SU-DHL-6 (cell line): ENCODE results near the gene SRRM4.

Experiments used
- H2AFZ ChIP-seq: fragments of 200-600 bp; sonication (generic); 2 replicates; pipeline ENCODE4 v1.6.1; 2014; ENCODE audit warnings: low read depth, mild to moderate bottlenecking, moderate library complexity, mixed read lengths, antibody characterized with exemption, low read length; ENCODE audit not compliant: severe bottlenecking
- H3F3A ChIP-seq: fragments of 200-600 bp; shearing (Covaris generic); 2 replicates; pipeline ENCODE4 v1.6.0; 2016; ENCODE audit warnings: antibody characterized with exemption, mild to moderate bottlenecking; ENCODE audit not compliant: insufficient read depth
- H3K27ac ChIP-seq: fragments of 200-600 bp; sonication (generic); 2 replicates; pipeline ENCODE4 v1.5.1; 2016; ENCODE audit warnings: low read depth, mild to moderate bottlenecking, low read length, moderate library complexity, mixed read lengths
- H3K27me3 ChIP-seq: fragments of 200-600 bp; sonication (generic), shearing (Covaris generic); 2 replicates; pipeline ENCODE4 v1.6.0; 2014; ENCODE audit warnings: mild to moderate bottlenecking, low read length
- H3K36me3 ChIP-seq: fragments of 200-600 bp; sonication (generic); 2 replicates; pipeline ENCODE4 v1.6.1; 2014; ENCODE audit warnings: mild to moderate bottlenecking, low read length, mixed read lengths
- H3K4me2 ChIP-seq: fragments of 300-600, 200-600 bp; shearing (Covaris generic), sonication (generic); 2 replicates; pipeline ENCODE4 v1.6.0; 2014; ENCODE audit warnings: low read length, low read depth, mild to moderate bottlenecking; ENCODE audit not compliant: poor library complexity, severe bottlenecking
- H3K4me3 ChIP-seq: fragments of 200-600 bp; sonication (generic); 2 replicates; pipeline ENCODE4 v1.5.1; 2014; ENCODE audit warnings: antibody characterized with exemption, low read length, mild to moderate bottlenecking, mixed read lengths; ENCODE audit not compliant: insufficient read depth, poor library complexity, severe bottlenecking
- H3K79me2 ChIP-seq: fragments of 200-600 bp; sonication (generic); 2 replicates; pipeline ENCODE4 v1.6.1; 2014; ENCODE audit warnings: mild to moderate bottlenecking, low read length, moderate library complexity; ENCODE audit not compliant: insufficient read depth
- H3K9ac ChIP-seq: fragments of 200-600 bp; sonication (generic); 2 replicates; pipeline ENCODE4 v1.7.0; 2014; ENCODE audit warnings: mild to moderate bottlenecking, low read length
- H3K9me2 ChIP-seq: fragments of 200-600 bp; sonication (generic); replicated peaks from 2 replicates; pipeline ENCODE4 v1.6.1; 2014; ENCODE audit warnings: low read length; ENCODE audit not compliant: insufficient read depth
- H3K9me3 ChIP-seq: fragments of 200-600 bp; sonication (generic); 2 replicates; pipeline ENCODE4 v1.6.1; 2014; ENCODE audit warnings: low read length, mixed read lengths; ENCODE audit not compliant: insufficient read depth
- H4K20me1 ChIP-seq: fragments of 200-600 bp; sonication (generic); 2 replicates; pipeline ENCODE4 v1.6.1; 2014; ENCODE audit warnings: low read depth, mild to moderate bottlenecking, antibody characterized with exemption, low read length, moderate library complexity, mixed read lengths
- CTCF ChIP-seq: fragments of 200-600 bp; sonication (generic); IDR thresholded peaks from one replicate; pipeline ENCODE4 v1.5.1; 2017; ENCODE audit warnings: antibody characterized with exemption, mild to moderate bottlenecking, low read length, moderate library complexity; ENCODE audit not compliant: insufficient read depth, poor library complexity, severe bottlenecking
- EZH2phosphoT487 ChIP-seq: fragments of 200-600 bp; sonication (generic), shearing (Covaris generic); conservative IDR thresholded peaks from 2 replicates; pipeline ENCODE4 v1.6.1; 2018; ENCODE audit warnings: mild to moderate bottlenecking, antibody characterized with exemption, low read length, moderate library complexity, mixed read lengths

SRRM4 gene

DNA sequence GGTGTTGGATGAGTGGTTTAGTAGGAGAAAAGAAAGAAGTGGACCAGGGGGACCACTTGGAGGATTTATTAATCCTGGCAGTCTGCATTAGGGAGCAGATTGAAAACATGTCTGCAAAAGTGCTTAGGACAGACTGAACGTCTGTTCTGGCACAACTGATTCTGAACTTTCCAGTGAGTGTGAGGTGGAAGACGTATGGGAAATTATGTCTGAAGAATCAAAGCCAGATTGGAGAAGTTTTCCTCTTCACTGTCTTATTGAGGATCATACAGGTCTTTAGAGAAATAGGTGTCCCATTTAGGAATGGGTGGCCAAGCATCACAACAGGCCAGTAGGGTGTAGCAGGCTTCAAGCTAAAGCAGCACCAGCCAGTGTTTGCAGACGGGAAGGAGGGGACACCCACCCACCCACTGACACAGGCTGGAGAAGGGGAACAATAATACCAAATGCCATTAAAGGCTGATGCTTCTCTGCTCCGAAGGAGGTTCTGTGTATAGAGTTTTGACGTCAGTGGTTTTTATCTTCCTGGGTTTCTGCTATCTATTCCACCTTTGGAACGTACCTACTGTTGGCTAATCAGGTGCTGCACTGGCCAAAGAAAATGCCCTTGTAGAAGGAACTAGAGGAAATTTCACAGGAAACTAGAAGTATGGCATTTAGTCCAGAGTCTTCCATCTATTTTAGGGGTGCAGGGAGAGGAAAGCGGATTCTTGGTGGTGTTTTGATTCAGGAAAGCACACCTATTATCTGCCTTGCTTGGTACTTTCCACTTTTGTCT is 1.8 kb downstream of the SRRM4 start:
- H3K27ac ChIP-seq: no peak overlapping the region
- H3K4me2 ChIP-seq: no peak overlapping the region
- TF ChIP-seq EZH2phosphoT487 (no peak), CTCF (no peak)
- H3K9me2 ChIP-seq: no peaks in the 10 kb centered on the region
- no peaks in the 10 kb centered on the region for H3K27me3 ChIP-seq
- H3F3A ChIP-seq: no peaks in the 10 kb centered on the region
- no peaks in the 10 kb centered on the region for H4K20me1 ChIP-seq
- no peak overlapping the region for H2AFZ ChIP-seq
- H3K79me2 ChIP-seq: no peaks in the 10 kb centered on the region
- H3K36me3 ChIP-seq: no peaks in the 10 kb centered on the region
- no peak overlapping the region for H3K4me3 ChIP-seq
- H3K9ac ChIP-seq: no peak overlapping the region
- no peaks in the 10 kb centered on the region for H3K9me3 ChIP-seq

GRCh38 chr12:118984161-118984943 is 3.0 kb downstream of the SRRM4 start:
- no peaks in the 10 kb centered on the region for H3K9me3 ChIP-seq
- H3K27ac ChIP-seq: no peak overlapping the region
- H3K9me2 ChIP-seq: no peaks in the 10 kb centered on the region
- TF ChIP-seq CTCF: no peak
- no peak for TF ChIP-seq EZH2phosphoT487
- H4K20me1 ChIP-seq: no peaks in the 10 kb centered on the region
- no peak overlapping the region for H3K4me2 ChIP-seq
- no peak overlapping the region for H3K4me3 ChIP-seq
- H3K79me2 ChIP-seq: no peaks in the 10 kb centered on the region
- H2AFZ ChIP-seq: no peak overlapping the region
- no peaks in the 10 kb centered on the region for H3K36me3 ChIP-seq
- no peak overlapping the region for H3K9ac ChIP-seq
- H3K27me3 ChIP-seq: no peaks in the 10 kb centered on the region
- H3F3A ChIP-seq: no peaks in the 10 kb centered on the region

- no peaks in the 10 kb centered on the region for H3K27me3 ChIP-seq
- no peak overlapping the region for H3K4me2 ChIP-seq
- H3K4me3 ChIP-seq: no peak overlapping the region
- H4K20me1 ChIP-seq: no peaks in the 10 kb centered on the region
- TF ChIP-seq EZH2phosphoT487 (no peak), CTCF (no peak)
- H2AFZ ChIP-seq: no peak overlapping the region
- H3K79me2 ChIP-seq: no peaks in the 10 kb centered on the region
- H3K9ac ChIP-seq: no peak overlapping the region
- H3K36me3 ChIP-seq: no peaks in the 10 kb centered on the region
- H3K9me2 ChIP-seq: no peaks in the 10 kb centered on the region
- no peaks in the 10 kb centered on the region for H3F3A ChIP-seq
- no peaks in the 10 kb centered on the region for H3K9me3 ChIP-seq
- no peak overlapping the region for H3K27ac ChIP-seq
Observed at GRCh38 chr12:118986050-118986449, 4.7 kb downstream of the SRRM4 start.
